Osteoblast (primary cell): Measurements from ENCODE around the gene TMEM183A. TPM values are rescaled to one million over a fixed set of nuclear protein-coding genes. Genes with fewer than 3 reads are reported as not detected.
A peak's percentile ranks its signal among the peaks of the same experiment; 100 is the strongest.

ENCODE experiments used
- DNase-seq: peaks from one replicate; pipeline ENCODE4 v3.0.0; 2011; ENCODE audit warnings: low spot score, mixed read lengths; ENCODE audit not compliant: insufficient read length; ENCODE audit errors: missing footprints
- H2AFZ ChIP-seq: 2 replicates; pipeline ENCODE4 v1.6.0; 2011; ENCODE audit warnings: mild to moderate bottlenecking, low read length
- H3K27ac ChIP-seq: 2 replicates; pipeline ENCODE4 v1.5.1; 2011; ENCODE audit warnings: mild to moderate bottlenecking, low read depth, low read length, moderate library complexity
- H3K27me3 ChIP-seq: 2 replicates; pipeline ENCODE4 v1.6.0; 2012; ENCODE audit warnings: mild to moderate bottlenecking, control low read depth, inconsistent platforms, low read length, moderate library complexity; ENCODE audit not compliant: insufficient read depth
- H3K36me3 ChIP-seq: 2 replicates; pipeline ENCODE4 v1.5.1; 2011; ENCODE audit warnings: mild to moderate bottlenecking, low read length, control low read depth, moderate library complexity; ENCODE audit not compliant: insufficient read depth
- H3K4me1 ChIP-seq: 2 replicates; pipeline ENCODE4 v1.5.1; 2011; ENCODE audit warnings: mild to moderate bottlenecking, low read length, control low read depth, moderate library complexity; ENCODE audit not compliant: insufficient read depth
- H3K4me2 ChIP-seq: 2 replicates; pipeline ENCODE4 v1.6.0; 2011; ENCODE audit warnings: mild to moderate bottlenecking, low read length; ENCODE audit not compliant: insufficient read depth
- H3K4me3 ChIP-seq: fragments of 200-600 bp; sonication (generic); 3 replicates; pipeline ENCODE4 v1.5.1; 2012; ENCODE audit warnings: mild to moderate bottlenecking, low read length, inconsistent platforms; ENCODE audit not compliant: insufficient read depth
- H3K79me2 ChIP-seq: 2 replicates; pipeline ENCODE4 v1.6.0; 2012; ENCODE audit warnings: mild to moderate bottlenecking, low read length, control low read depth, inconsistent platforms; ENCODE audit not compliant: insufficient read depth
- H3K9me3 ChIP-seq: 2 replicates; pipeline ENCODE4 v1.5.1; 2011; ENCODE audit warnings: low read depth, low read length, control low read depth
- H4K20me1 ChIP-seq: 2 replicates; pipeline ENCODE4 v1.6.0; 2012; ENCODE audit warnings: mild to moderate bottlenecking, low read length, control low read depth; ENCODE audit not compliant: insufficient read depth
- CTCF ChIP-seq: IDR thresholded peaks from 2 replicates; pipeline ENCODE4 v1.5.1; 2011; ENCODE audit warnings: mild to moderate bottlenecking, low read depth, low read length, moderate library complexity; ENCODE audit errors: extremely low read depth
- total RNA-seq: library from RNA; depleted of rRNA; stranded (reverse); fragments of >200 nt; gene quantifications from 2 replicates; pipeline ENCODE4 v1.2.3, GENCODE V29; 2012

TMEM183A gene
- total RNA-seq, 1 donor = 118 TPM

GRCh38 chr1:202972046-202972445 is 35.1 kb upstream of the TMEM183A start:
- TF ChIP-seq CTCF = no peak
- no peak overlapping the region for H3K4me3 ChIP-seq
- no peak for DNase-seq

DNA sequence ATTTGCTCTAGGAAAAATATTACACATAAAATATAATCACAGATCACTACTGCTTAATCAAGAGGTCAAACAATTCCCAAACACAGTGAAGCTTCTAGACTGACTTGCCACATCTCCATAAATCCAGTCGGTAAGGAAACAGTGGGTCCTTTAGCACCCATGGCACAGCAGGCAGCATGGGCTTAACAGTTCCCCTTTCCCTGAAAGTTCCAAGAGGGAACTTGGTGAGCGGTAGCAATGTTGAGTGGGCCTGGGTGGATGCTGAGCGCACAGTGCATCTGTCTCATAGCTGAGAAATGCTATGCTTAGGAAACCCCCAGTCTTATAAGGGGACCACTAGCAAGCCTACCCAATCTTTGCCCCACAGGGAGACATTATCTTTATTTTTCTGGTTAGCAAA is 32.3 kb upstream of the TMEM183A start:
- no peak for DNase-seq
- Histone ChIP-seq H4K20me1 (no peaks in the 10 kb centered on the region), H3K4me3 (no peak overlapping the region), H3K79me2 (no peaks in the 10 kb centered on the region), H2AFZ (no peak overlapping the region), H3K4me1 (no peaks in the 10 kb centered on the region), H3K36me3 (no peaks in the 10 kb centered on the region), H3K27ac (no peak overlapping the region), H3K4me2 (no peak overlapping the region), H3K9me3 (no peaks in the 10 kb centered on the region), H3K27me3 (peaks cover 49% of the 10 kb centered on the region)
- no peak for TF ChIP-seq CTCF

More at GRCh38 chr1:202972046-202972445, 35.1 kb upstream of the TMEM183A start:
- H3K27me3 ChIP-seq = peaks cover 31% of the 10 kb centered on the region
- no peaks in the 10 kb centered on the region for H3K36me3 ChIP-seq
- no peaks in the 10 kb centered on the region for H3K9me3 ChIP-seq
- H3K4me2 ChIP-seq = no peak overlapping the region
- H3K79me2 ChIP-seq = no peaks in the 10 kb centered on the region
- H2AFZ ChIP-seq = no peak overlapping the region
- peaks cover 14% of the 10 kb centered on the region for H3K4me1 ChIP-seq
- no peaks in the 10 kb centered on the region for H4K20me1 ChIP-seq
- H3K27ac ChIP-seq = no peak overlapping the region

- no peak overlapping the region for H2AFZ ChIP-seq
- peaks cover 52% of the 10 kb centered on the region for H3K27me3 ChIP-seq
- H3K9me3 ChIP-seq = no peaks in the 10 kb centered on the region
- H3K4me3 ChIP-seq = no peak overlapping the region
- DNase-seq = peak; percentile 8
- no peaks in the 10 kb centered on the region for H3K79me2 ChIP-seq
- no peak overlapping the region for H3K27ac ChIP-seq
- no peak for TF ChIP-seq CTCF
- no peaks in the 10 kb centered on the region for H3K4me1 ChIP-seq
- H4K20me1 ChIP-seq = no peaks in the 10 kb centered on the region
- no peaks in the 10 kb centered on the region for H3K36me3 ChIP-seq
- H3K4me2 ChIP-seq = no peak overlapping the region
Observed at GRCh38 chr1:202976633-202977032, 30.5 kb upstream of the TMEM183A start.

DNA sequence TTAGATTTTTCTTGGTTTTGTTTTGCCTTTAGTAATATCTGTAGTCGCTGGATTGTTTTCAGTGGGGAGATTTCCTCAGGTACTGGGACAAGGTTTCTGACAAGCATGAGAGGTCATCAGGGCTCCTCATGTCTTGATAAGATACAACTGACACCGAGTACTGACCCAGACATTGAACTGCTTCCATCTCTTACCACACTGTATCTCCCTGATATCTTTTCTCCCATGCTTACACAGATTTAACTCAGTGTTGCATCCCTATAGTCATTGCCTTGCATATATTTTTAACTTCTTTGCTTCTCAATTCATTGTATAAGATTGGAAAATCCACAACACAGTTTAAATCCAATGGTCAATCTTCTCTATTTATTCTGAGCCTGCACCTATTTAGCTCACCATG is 27.7 kb upstream of the TMEM183A start:
- no peaks in the 10 kb centered on the region for H3K9me3 ChIP-seq
- H3K36me3 ChIP-seq = no peaks in the 10 kb centered on the region
- no peak for TF ChIP-seq CTCF
- H3K27ac ChIP-seq = no peak overlapping the region
- DNase-seq = no peak
- H2AFZ ChIP-seq = no peak overlapping the region
- peaks cover 38% of the 10 kb centered on the region for H3K27me3 ChIP-seq
- no peak overlapping the region for H3K4me2 ChIP-seq
- H4K20me1 ChIP-seq = no peaks in the 10 kb centered on the region
- H3K4me3 ChIP-seq = no peak overlapping the region
- H3K79me2 ChIP-seq = no peaks in the 10 kb centered on the region
- no peaks in the 10 kb centered on the region for H3K4me1 ChIP-seq
